ENCODE data around the gene SYNE3. TPM values are rescaled to one million over a fixed set of nuclear protein-coding genes. Genes with fewer than 3 reads are reported as not detected.

SYNE3 gene
- total RNA-seq, 1 experiment from 2014 or later = 6.2 TPM

DNA sequence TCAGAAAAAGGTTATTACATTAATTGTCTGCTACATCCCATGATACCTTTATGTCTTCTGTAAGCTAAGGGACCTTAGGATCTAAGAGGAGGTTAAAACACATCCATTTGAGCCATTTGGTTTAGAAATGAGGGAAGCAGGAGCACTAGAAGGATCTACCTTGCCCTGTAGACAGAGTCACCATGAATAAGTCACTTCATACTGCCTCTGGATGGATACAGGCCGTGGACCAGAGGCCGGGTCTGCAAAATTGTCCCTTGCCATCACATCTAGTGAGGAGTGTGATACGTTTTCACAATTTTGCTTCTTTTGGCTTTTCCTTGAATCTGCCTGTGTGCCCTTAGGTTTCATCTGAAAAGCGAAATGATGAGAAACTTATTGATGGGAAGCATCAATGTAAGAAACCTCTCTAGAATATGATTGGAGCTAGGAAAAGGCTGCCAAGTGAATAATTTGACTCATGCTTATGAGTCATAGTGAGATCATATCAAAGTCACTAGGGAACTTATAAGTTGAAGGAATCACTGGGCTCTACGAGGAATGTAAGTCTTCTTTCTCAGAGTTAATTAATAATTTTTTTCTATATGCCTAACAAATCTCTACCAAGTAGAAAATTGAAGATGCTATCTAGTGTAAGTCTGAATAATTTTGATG, 29.2 kb upstream of the SYNE3 start:
- DNase-seq (ENCODE audit: low read depth, low spot score) (peak; percentile 71), ATAC-seq (peak; percentile 76; the same call in 1 of the 2 replicates)
- in situ Hi-C loops (cut with HindIII; ENCODE audit: low pct_unique_long_range_greater_than_20kb, low sequenced_read_pairs) = no loop called here
- intact Hi-C loops (cut with micrococcal nuclease; ENCODE audit: unreplicated experiment) = no loop called here
- Histone ChIP-seq H3K27ac (ENCODE audit: low read length) (no peak overlapping the region; the same call in 1 of the 2 replicates), H3K9me3 (ENCODE audit: control insufficient read depth, insufficient read depth, low read depth, low read length) (no peaks in the 10 kb centered on the region), H3K36me3 (ENCODE audit: control insufficient read depth, insufficient read depth, low read length) (no peaks in the 10 kb centered on the region), H3K4me3 (ENCODE audit: low read depth in 2 of 2, low read length in 2 of 2) (no peak overlapping the region), H3K27me3 (ENCODE audit: control insufficient read depth, insufficient read depth, low read length) (no peaks in the 10 kb centered on the region), H3K4me1 (ENCODE audit: control insufficient read depth, insufficient read depth, low read length) (peaks cover 28% of the 10 kb centered on the region)
- no TSS peak for BruUV-seq (replicated peaks)
- ChIA-PET CTCF (no interaction called here), POLR2A (no interaction called here)
- TF ChIP-seq, protein P1, sequence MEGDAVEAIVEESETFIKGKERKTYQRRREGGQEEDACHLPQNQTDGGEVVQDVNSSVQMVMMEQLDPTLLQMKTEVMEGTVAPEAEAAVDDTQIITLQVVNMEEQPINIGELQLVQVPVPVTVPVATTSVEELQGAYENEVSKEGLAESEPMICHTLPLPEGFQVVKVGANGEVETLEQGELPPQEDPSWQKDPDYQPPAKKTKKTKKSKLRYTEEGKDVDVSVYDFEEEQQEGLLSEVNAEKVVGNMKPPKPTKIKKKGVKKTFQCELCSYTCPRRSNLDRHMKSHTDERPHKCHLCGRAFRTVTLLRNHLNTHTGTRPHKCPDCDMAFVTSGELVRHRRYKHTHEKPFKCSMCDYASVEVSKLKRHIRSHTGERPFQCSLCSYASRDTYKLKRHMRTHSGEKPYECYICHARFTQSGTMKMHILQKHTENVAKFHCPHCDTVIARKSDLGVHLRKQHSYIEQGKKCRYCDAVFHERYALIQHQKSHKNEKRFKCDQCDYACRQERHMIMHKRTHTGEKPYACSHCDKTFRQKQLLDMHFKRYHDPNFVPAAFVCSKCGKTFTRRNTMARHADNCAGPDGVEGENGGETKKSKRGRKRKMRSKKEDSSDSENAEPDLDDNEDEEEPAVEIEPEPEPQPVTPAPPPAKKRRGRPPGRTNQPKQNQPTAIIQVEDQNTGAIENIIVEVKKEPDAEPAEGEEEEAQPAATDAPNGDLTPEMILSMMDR (IDR thresholded peaks at IDR 0.05) = no peak
- TF ChIP-seq TCF7L2 (IDR thresholded peaks at IDR 0.05; ENCODE audit: low read depth, low read length) (no peak), SIN3A (IDR thresholded peaks at IDR 0.05; ENCODE audit: borderline replicate concordance, insufficient read depth, low read depth, low read length) (no peak), POLR2AphosphoS5 (IDR thresholded peaks at IDR 0.05; ENCODE audit: low read depth, low read length) (no peak)
- TF ChIP-seq, protein P2, sequence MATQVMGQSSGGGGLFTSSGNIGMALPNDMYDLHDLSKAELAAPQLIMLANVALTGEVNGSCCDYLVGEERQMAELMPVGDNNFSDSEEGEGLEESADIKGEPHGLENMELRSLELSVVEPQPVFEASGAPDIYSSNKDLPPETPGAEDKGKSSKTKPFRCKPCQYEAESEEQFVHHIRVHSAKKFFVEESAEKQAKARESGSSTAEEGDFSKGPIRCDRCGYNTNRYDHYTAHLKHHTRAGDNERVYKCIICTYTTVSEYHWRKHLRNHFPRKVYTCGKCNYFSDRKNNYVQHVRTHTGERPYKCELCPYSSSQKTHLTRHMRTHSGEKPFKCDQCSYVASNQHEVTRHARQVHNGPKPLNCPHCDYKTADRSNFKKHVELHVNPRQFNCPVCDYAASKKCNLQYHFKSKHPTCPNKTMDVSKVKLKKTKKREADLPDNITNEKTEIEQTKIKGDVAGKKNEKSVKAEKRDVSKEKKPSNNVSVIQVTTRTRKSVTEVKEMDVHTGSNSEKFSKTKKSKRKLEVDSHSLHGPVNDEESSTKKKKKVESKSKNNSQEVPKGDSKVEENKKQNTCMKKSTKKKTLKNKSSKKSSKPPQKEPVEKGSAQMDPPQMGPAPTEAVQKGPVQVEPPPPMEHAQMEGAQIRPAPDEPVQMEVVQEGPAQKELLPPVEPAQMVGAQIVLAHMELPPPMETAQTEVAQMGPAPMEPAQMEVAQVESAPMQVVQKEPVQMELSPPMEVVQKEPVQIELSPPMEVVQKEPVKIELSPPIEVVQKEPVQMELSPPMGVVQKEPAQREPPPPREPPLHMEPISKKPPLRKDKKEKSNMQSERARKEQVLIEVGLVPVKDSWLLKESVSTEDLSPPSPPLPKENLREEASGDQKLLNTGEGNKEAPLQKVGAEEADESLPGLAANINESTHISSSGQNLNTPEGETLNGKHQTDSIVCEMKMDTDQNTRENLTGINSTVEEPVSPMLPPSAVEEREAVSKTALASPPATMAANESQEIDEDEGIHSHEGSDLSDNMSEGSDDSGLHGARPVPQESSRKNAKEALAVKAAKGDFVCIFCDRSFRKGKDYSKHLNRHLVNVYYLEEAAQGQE (IDR thresholded peaks at IDR 0.05; ENCODE audit: insufficient read depth in 1 of 2, low read depth in 2 of 2, low read length in 1 of 2) = no peak

DNA sequence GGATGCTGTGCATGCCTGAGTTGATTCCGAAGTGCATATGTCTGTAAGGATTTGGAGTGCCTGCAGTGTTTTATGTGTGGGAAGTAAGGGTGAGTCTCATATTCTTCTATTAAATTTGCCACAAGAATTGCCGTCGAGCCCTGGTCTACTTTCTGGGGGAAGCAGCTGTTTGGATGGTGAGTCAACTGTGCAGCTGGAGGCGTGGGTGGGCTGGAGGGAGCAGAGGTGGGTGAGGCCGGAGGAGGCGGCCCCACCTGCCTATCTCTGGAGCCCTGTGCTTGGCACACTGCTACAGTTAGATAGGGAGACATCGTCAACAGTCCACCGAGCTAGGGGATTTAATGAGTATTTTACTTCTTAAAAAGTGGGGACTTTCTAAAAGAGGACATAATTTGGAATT, 28.1 kb upstream of the SYNE3 start:
- H3K4me1 ChIP-seq (ENCODE audit: control insufficient read depth, insufficient read depth, low read length) = peaks cover 21% of the 10 kb centered on the region
- no peak for DNase-seq (ENCODE audit: low read depth, low spot score)
- TF ChIP-seq, protein P1 (IDR thresholded peaks at IDR 0.05) = no peak
- TF ChIP-seq, protein P2 (IDR thresholded peaks at IDR 0.05; ENCODE audit: insufficient read depth in 1 of 2, low read depth in 2 of 2, low read length in 1 of 2) = no peak
- TF ChIP-seq SIN3A (IDR thresholded peaks at IDR 0.05; ENCODE audit: borderline replicate concordance, insufficient read depth, low read depth, low read length) (no peak), TCF7L2 (IDR thresholded peaks at IDR 0.05; ENCODE audit: low read depth, low read length) (no peak), POLR2AphosphoS5 (IDR thresholded peaks at IDR 0.05; ENCODE audit: low read depth, low read length) (no peak)
- in situ Hi-C loops (cut with HindIII; ENCODE audit: low pct_unique_long_range_greater_than_20kb, low sequenced_read_pairs) (no loop called here), intact Hi-C loops (cut with micrococcal nuclease; ENCODE audit: unreplicated experiment) (no loop called here)
- H3K27me3 ChIP-seq (ENCODE audit: control insufficient read depth, insufficient read depth, low read length) = no peaks in the 10 kb centered on the region
- no TSS peak for BruUV-seq (replicated peaks)
- POLR2A ChIA-PET = no interaction called here
- H3K27ac ChIP-seq (ENCODE audit: low read length) = no peak overlapping the region
- CTCF ChIA-PET = no interaction called here
- no peak overlapping the region for H3K4me3 ChIP-seq (ENCODE audit: low read depth in 2 of 2, low read length in 2 of 2)
- no peak for ATAC-seq
- H3K36me3 ChIP-seq (ENCODE audit: control insufficient read depth, insufficient read depth, low read length) = no peaks in the 10 kb centered on the region
- H3K9me3 ChIP-seq (ENCODE audit: control insufficient read depth, insufficient read depth, low read depth, low read length) = no peaks in the 10 kb centered on the region
